CD4-positive, alpha-beta T cell treated with Interleukin-15 for 4 hours (primary cell): ENCODE data around the gene HRH3.

ENCODE experiments used
- DNase-seq: peaks from one replicate; pipeline ENCODE4 v3.0.0-alpha.2; 2020; ENCODE audit warnings: low spot score

HRH3 gene

DNA sequence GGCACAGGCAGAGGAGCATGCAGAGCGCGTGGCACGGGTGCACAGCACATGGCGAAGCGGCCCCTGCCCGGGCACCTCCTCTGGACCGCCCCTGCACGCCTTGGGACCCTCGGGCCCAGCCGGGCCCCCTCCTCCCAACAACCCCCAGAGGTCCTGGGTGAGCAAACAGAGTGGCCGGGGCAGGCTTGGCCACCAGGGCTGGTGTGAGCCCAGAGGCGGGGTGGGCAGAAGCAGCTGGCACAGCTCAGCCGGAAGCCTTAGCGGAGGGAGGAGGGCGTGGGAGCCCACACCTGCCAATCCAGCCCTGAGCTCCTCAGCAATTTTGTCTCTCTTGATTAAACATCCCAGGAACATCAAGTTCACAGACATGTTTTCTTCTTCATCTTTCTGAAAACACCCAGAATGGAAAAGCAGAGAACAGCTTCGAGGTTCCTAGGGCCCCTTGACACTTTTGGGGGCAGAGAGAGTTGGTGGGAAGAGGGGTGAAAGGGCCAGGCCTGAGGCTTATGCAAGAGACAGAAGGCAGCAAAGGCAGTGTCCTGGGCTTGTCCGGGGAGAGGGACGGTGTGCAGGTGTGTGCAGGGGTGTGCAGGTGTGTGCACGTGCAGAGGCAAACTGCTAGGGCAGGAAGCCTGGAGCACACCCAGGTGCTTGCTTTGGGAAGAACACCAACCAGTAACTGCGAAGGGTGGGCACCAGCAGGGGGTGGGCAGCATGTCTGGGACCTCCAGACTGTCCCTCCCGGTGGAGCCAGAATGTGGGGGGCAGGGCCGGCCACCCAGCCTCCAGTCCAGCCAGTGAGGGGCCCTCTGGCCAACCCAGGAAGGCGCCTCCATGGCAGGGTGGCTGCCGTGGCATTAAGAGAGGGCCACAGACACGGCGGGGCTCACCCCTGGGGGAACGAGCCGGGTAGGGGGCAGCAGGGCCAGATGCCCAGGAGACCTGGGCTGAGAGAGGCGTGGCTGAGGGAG is 4.8 kb downstream of the HRH3 start:
- no peak for DNase-seq

GRCh38 chr20:62214067-62214466 is 6.0 kb downstream of the HRH3 start:
- DNase-seq = no peak

DNA sequence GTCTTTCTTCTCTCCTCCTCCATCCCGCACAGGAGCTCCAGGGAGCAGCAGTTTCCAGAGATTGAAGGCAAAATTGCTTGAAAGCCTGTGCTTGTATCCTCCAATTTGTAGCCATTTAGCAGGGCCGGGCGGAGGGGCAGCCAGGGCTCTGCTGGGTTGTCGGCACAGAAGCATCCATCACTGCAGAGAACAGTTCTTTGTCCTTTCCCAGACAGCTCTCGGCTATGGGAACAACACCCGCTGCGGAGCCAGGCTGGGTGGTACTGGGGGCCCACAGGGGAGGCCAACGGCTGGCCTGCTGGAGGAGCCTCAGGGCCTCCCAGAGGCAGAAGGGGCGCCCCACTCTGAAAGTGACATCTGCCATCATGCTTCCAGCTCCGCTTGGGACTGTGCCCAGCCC is 7.8 kb downstream of the HRH3 start:
- DNase-seq = no peak

DNA sequence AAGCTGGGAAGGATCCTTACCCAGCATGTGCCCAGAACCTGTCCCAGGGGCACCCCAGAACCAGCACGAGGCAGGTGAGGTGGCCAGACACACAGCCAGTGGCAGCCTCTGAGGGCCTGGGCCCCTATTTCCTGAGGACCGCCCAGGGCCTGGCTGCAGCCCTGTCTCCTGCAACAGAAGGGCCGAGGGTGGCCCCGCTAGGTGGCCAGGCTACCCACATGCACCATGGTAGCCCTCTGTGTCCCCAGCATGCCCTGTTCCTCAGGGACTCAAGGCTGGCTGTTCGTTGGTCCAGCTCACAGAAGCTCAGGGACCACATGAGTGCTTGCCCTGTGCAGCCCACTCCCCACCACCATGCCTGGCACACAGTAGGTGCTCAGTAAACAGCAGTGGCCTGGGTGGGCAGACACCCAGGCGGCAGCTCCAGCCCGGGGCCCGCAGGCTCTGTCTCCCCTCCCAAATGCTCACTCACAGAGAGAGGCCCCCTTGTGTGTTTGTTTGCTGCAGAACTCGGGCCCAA is 8.2 kb downstream of the HRH3 start:
- DNase-seq = no peak

GRCh38 chr20:62211216-62211615 is 8.9 kb downstream of the HRH3 start:
- no peak for DNase-seq

DNA sequence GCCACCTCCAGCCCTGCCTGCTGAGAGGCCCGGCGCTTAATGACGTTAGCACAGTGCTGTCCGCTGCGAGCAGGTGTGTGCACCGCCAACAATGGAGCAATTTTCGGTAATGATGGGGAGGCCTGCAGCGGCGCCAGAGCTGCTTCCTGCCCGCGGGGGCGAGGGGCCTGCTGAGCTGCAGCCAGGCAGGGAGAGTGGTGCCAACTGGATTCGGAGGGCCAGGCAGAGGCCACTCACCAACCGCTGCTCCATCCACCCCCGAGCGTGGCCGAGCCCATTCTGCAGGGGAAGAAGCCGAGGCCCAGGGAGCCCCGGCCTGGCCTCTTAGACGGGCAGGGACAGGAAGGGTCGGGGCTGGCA is 9.6 kb downstream of the HRH3 start:
- no peak for DNase-seq

- DNase-seq = no peak
Measured at GRCh38 chr20:62209850-62210495, 10.1 kb downstream of the HRH3 start.

DNA sequence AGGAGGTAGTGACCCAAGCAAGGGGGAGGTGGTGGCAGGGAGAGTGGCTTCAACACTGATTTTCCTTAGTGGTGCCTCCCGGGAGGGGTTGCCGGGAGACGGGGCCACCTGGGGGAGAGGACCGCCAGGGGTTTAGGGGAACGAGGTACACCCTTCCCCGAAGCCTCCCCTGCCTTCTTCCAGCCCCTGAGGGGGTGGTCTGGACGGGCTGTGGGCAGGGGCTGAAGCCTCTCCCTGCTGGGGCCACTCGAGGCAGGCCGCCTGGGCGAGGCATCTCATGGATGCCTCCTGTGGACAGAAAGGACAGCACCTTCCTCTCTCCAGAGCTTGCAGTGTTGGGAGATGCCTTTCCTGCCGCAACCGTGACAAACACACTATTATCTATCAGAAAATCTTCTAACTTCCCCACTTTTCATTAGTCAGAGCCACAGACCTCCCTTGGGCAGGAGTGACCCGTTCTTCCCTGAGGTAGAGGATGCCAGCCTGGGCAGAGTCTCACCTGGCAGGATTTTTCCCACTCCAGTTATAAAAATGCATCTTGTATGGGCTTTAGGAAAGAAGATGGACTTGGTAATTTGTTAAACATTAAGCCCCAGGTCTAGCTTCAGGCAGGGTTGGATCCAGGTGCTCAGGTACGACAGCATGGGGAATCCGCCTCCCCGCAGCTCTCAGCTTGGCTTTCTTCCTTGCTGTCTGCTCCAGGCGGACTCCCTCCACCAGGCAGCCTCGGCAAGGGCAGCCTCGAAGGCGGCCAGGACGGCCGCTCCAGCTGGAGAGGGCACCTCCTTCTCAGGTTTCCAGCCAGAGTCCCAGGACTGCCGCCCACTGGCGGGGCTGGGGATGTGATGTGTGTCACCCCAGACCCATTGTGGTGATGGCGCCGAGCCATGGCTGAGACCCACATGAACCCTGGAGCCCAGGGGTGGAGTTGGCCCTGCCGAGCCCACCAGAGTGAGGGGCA is 11.0 kb downstream of the HRH3 start:
- DNase-seq = no peak

DNA sequence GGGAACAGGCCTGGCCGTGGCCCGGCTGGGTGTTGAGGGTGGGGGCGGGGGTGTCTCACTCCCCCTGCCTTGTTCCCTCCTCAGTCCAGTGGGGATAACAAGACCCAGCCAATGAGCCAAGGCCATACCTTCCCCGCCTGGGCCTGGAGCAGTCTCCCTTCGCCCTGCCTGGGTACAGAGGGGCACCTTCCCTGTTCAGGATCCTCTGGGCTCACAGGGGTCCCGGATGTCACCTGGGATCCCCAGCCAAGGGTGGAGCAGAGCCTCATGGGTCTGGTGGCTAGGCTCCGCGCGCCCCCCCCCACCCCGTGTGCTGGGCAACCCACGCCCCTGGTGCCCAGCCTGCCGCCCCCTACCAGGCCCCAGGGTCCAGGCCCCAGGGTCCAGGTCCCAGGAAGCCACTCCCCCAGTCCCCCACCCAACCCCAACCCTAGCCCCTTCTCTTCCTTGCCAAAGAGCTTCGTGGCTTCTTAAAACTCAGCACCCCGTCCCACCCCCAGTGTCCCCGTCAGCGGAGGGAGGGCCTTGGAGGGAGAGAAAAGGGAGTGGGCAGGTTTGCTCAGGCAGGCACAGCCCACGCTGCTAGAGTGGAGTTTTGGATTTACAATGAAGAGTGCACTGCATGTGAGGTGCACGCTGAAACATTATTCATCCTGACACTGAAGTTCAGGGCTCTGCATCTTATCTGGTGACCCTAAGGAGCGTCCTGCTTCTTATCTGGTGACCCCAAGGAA is 11.8 kb downstream of the HRH3 start:
- DNase-seq = no peak

- DNase-seq = no peak
Measured at GRCh38 chr20:62206388-62206775, 13.7 kb downstream of the HRH3 start.

- DNase-seq = no peak
Measured at GRCh38 chr20:62205618-62206387, 14.3 kb downstream of the HRH3 start.

- DNase-seq = no peak
Measured at GRCh38 chr20:62203378-62204030, 16.6 kb downstream of the HRH3 start.

GRCh38 chr20:62202676-62203377 is 17.3 kb downstream of the HRH3 start:
- DNase-seq = no peak

- no peak for DNase-seq
Measured at GRCh38 chr20:62202083-62202395, 18.0 kb downstream of the HRH3 start.

DNA sequence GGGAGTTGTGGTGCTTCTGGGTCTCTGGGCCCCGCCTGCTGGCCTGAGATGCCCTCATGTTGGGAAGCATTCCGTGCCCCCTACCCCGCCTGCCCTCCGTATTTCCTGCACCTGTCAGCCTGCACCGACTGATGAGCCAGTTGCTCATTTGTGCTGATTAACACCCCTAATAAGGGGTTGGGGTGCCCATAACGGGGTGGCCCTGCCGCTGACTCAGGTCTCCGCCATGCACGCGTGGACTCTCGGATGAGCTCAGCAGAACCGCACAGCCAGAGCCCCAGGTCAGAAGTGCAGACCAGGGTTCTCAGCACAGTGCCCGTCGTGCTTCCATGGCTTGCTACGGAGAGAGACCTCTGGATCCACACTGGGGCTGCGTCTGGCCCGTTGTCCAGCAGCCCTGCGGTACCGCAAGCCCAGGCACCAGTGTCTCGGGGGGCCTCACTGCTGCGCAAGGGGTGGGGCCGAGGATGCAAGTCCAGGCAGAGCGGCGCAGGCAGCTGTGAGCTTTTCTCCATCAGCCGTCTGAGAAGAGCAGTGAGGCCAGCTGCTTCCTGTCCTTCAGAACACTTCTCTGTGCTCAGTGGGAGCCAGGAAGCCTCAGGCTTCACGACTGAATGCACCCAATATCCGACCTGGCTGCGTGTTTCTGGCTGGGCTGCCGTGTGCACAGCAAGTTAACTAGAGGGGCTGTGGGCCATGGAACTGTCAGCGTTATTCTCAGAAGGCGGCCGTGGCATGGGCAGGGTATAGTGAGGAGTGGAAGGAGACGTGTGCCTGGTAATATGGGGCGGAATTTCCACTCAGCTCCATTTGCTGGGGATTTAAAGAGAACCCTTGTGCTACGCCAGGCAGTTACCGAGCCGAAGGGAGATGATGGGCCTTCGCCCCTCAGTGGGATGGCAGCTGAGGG is 18.6 kb downstream of the HRH3 start:
- DNase-seq = no peak

GRCh38 chr20:62200491-62201172 is 19.4 kb downstream of the HRH3 start:
- DNase-seq = no peak

DNA sequence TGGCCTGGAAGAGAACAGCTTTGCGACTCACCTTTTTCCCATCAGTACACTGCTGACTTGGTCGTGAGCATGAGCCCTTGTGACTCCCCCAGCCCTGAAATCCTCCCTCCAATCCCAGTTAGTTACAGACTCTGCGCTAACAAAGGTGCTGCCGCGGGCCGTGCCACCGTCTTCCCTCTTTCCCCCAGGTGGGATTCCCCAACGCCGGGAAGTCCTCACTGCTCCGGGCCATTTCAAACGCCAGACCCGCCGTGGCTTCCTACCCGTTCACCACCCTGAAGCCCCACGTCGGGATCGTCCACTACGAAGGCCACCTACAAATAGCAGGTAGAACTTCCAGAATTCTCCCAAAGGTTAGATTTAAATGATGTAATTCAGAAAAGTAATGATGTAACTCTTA is 21.1 kb downstream of the HRH3 start:
- no peak for DNase-seq

DNA sequence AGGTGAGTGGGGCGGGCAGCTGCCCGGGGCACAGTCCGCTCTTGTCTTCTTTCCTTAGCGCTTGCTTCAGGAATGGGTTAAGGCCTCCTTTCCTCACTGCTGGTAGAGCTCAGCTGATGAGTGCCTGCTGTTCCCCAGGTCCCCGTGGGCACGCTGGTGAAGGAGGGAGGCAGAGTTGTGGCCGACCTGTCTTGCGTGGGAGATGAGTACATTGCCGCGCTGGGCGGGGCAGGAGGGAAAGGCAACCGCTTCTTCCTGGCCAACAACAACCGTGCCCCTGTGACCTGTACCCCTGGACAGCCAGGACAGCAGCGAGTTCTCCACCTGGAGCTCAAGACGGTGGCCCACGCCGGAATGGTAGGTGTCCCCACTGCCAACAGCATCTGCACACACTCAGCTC is 21.6 kb downstream of the HRH3 start:
- no peak for DNase-seq
